NCI-H1105 (cell line): Measurements from ENCODE around the gene POLR2L.

Experiments
- DNase-seq: peaks from one replicate; lab custom pipeline; 2025; lab: John Stamatoyannopoulos, UW

The POLR2L gene

DNA sequence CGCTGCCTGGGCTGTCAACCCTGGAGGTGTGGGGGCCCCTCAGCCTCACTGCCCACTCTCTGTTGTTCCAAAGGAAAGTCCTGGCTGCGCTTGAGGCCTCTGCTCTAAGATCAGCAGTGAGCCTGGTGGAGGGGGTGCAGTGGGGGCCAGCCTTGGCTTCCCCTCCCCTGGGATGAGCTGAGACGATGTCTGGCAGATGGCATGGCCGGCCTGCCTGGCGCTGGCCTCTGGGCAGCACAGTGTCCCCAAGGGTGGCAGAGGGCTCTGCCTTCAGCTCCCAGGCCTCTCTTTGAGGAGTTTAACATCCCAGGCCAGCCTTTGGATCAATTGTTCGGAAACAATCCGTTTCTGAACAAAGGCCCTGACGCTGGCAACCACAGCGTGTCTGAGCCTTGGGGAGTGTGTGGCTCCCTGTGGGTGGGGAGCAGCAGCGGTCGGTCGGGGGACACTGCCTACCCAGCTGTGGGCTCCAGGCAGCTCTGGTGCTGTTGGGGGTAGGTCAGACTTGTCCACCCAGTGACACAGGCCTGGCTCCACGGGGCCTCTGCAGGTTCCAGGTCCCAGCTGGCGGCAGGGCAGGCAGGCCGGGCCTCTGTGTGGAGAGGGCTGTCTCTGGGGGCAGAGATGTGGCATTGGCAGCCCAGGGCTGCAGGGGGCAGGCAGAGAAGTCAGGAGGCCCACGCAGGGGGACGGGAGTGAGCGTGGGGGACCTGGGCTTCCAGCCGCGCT lies 12.4 kb upstream of the POLR2L start:
- no peak for DNase-seq

DNA sequence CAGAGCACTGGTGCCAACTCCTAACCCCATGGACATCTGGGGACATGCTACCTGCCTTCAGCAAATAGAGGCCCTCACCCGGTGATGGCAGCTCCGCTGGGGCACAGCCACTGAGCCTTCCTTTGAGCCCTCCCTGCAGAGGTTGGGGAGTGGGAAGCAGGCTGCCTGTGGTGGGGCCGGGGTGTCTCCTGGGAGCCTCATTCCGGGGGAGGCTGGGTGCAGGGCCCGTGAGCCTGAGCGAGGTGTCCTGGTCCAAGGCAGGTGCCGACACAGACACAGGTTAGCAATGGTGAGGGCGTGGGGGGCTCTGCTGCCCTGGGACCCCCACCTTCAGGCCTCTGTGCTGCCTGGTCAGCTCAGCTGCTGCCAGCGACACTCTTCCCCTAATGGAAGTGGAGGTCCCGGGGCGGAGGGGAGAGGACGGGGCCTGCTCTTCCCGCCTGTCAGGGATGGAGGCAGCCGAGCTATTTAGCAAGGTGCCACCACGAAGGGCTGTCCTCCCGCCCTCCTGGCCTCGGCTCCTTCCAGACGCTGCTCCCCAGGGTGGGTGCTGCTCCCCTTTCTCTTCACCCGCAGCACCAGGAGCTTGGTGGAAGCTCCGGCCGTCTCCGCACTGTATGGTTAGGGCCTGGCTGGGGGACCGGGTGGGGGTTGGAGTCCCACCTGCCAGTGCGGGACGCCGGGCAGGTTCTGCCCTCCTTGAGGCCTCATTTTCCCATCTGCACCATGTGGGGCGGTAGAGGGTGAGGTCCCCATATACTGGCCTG lies 11.5 kb upstream of the POLR2L start:
- DNase-seq = no peak

DNA sequence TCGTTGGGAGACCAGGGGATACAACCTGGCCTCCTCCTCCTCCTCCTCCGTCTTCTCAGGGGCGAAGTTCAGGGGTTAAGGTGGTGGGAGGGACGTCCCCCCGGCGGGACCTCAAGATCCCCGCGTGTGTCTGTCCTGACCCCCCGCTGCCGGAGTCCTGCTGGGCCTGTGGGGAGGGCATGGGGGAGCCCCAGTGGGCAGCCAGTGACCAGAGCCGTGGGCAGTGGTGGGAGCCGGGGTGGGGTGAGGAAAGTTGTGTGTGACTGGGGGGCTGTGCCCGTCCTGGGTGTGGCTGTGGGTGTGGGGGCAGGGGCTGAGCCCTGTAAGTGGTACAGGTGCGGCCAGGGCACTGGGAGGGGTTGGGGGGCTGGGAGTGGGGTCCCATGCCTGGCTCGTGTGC lies 10.4 kb upstream of the POLR2L start:
- DNase-seq = no peak

DNA sequence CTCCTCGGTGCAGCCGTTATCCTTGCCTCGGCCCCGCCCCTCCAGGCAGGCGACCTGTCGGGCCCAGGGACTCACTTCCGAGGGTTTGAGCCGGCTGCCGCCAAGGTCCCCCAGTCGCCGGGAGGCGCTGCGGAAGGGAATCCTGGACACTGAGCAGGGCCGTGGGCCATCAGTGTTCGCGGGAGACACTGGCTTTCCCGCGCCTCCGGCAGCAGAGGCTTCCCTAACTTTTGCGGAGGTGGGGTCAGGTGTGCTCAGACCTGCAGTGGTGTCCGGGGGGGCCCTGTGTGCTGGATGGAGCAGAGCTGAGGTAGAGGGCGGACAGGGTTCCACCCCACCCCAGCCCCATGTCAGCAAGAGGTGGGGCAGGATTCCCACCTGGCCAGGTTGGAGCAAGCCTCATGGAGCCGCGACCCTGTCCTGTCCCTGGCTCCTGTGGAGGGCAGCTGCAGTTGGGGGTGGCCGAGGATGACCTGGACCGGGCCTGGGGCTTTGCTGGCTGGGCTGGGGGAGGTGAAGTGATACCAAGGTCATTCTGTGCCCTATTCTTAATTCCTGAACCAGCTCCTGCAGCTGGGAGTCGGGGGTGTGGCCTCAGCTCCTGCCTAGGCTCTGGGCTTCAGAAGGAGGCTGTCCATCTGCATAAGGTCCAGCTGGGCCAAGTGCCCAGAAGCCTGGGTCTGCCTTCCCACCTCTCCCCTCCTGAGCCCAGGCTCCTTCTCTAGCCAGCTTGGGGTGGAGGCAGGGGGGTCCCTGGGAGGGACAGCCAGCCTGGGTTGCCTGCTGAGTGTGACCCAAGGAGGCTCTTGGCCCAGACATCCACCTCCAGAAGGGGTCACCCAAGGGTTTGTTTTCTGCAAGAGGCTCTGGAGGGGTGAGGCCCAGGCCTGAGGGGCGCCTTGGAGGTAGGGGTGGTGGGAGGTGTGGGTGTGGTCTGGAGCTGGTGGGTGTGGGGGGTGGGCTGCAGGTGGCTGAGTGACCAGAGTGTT lies 8.7 kb upstream of the POLR2L start:
- DNase-seq = peak; percentile 25

DNA sequence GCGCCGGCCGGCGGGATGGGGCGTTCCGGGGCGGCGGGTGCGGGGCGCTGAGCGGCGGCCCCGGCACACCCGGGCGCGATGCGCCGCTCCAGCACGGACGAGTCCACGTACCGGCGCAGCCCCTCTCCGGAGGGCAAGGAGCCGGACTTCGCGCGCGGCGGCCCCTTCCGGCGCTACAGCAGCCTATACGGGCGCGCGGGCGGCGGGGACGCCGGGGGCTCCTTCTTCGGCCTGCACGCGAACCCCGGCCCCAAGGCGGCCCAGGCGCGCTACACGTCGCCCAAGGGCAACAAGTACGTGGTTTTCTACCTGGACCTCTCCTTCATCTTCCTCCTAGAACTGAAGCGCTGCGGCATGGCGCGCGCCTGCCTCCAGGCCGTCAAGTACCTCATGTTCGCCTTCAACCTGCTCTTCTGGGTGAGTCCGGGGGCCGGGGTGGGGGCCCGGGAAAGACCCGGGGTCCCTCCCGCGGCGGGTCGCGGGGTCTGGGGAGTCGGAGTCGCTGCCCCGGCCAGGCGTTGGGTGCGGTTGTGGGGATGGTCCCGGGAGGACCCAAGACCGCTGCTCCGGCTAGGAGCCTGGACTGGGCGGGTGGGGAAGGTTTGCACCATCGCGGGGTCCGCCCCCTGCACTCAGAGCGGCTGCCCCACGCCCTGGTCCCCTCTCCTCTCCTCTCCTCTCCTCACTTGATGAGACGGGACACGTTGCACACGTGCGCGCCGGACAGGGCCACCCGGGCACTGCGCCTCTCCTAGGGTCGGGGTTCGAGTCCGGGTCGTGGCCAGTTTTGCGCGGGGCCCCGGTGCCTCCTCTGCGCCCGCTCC lies 7.8 kb upstream of the POLR2L start:
- peak; percentile 16 for DNase-seq

DNA sequence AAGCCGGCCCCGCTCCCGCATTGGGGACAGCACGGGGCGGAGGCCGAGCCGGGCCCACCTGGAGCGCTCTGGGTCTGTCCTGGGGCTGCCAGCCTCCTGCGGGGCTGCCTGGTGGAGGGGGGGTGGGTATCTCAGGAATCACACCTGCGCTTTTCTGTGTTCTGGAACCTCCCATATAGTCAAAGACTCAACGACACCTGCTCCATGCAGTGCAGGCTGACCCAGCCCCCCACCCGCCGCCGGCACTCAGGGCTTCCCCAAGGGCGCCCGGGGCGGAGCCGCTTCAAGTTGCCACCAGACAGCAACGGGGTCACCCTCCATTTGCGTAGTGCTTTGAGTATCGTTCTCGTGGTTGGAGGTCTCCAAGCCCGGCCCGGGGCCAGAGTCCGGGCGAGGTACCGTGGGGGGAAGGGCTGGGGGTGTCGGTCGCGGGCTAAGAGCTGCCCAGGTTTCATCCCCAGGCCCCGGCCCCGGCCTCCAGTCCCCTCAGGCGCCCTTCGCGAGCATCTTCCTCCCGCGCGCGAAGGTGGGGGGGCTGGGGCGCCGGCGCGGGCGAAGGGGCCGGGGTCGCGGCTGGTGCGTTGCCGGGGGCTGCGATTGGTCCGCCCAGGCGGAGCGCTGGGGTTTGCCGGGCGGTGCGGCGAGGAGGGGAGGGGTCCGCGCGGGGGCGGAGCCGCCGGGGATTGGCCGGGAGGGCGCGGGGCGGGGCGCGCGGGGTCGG lies 6.9 kb upstream of the POLR2L start:
- DNase-seq = peak; percentile 79

DNA sequence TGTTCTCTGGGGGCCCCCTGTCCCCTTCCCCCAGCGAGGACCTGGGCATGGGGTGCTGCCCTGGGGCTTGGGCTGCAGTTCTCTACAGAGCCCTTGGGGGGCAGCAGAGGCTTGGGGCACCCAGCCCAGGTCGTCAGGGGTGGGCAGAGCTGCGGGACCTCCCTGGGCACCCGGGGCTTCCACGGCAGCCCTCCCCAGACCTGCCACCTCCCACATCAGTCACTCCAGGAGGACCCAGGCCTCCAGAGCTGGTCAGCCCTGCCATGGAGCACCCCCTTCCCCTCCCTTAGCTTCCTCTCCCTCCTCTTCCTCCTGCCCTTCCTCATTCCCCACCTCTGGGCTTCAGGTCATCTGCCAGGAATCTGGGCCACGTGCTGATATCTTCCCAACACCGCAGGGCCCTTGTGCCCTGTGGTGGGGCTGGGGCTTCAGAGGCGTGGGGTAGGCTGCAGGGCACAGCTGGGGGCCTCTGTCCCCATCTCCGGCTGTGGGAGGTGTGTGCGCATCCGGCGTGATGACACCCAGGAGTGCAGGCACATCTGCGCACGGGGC lies 6.1 kb upstream of the POLR2L start:
- peak; percentile 24 for DNase-seq

DNA sequence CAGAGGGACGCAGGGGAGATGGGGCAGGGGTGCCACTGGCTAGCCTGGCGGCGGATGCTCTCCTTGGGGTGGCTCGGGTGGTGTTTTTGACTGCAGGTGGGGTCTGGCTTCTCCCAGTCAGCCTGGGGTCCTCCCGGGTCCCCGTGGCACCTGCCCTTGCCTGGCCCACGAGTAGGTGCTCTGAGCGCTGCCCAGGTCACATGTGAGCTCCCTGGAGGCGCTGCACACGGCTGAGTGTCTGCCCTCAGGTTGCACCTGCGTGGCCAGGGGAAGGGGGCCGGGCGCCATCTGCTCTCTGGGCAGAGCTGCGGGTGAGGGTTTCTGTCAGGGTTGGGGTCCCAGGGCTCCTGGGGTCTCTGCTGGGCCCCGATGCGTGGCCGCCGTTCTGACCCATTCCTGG lies 5.5 kb upstream of the POLR2L start:
- DNase-seq = no peak

DNA sequence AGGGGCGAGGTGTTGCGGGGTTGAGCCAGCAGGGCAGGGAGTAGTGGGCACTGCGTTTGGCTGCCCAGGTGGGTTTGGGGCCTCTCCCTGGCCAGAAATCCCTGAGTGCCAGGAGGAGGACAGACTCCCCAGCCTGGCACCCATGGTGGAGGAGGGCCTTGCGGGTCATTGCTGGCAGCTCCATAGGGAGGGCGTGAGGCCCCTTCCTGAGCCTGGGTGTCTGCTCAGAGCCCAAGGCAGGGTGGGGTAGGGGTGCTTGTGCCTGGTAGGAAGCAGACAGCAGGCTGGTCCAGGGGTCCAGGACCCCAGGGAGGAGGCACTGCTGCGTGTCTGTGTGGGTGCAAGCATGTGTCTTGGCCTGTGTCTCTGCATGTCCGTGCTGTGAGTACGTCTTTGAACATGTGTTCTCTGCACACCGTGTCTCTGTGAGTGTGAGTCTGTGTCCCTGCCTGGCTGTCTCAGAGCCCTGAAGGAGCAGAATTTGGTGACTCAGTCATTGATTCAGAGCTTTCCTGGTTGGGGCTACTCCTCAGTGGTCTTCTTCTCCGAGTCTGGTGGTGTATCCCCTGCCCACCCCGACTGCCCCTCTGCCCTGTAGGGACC lies 4.3 kb upstream of the POLR2L start:
- DNase-seq = no peak

DNA sequence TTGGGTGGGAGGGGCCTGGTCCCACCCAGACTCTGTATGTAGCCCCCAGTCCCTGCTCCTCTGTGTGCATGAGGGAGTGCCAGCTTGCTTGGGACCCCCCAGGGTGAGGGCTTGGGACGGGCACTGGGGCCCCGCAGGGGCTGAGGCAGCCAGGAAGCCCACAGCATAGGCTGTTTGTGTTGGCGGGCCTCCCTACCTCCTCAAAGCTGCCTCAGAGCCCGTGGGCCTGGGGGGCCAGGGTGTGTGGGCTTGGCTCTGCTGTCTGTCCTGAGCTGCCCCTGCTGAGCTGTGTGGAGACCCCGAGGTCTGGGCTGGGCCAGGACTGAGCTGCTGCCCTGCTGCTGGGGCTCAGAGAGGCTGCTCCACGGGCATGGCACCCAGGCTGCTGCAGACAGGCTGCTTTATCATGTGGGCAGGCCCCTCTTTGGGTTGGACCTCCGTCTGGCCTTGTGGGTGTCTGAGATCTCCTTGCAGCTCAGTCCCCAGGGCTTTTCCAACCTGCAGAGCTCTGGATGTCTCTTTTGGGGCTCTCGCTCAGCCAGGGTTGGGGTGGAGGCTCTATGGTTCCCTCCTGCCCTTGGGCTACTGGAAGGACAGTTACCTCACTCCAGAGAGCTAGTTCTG lies 3.7 kb upstream of the POLR2L start:
- DNase-seq = no peak

DNA sequence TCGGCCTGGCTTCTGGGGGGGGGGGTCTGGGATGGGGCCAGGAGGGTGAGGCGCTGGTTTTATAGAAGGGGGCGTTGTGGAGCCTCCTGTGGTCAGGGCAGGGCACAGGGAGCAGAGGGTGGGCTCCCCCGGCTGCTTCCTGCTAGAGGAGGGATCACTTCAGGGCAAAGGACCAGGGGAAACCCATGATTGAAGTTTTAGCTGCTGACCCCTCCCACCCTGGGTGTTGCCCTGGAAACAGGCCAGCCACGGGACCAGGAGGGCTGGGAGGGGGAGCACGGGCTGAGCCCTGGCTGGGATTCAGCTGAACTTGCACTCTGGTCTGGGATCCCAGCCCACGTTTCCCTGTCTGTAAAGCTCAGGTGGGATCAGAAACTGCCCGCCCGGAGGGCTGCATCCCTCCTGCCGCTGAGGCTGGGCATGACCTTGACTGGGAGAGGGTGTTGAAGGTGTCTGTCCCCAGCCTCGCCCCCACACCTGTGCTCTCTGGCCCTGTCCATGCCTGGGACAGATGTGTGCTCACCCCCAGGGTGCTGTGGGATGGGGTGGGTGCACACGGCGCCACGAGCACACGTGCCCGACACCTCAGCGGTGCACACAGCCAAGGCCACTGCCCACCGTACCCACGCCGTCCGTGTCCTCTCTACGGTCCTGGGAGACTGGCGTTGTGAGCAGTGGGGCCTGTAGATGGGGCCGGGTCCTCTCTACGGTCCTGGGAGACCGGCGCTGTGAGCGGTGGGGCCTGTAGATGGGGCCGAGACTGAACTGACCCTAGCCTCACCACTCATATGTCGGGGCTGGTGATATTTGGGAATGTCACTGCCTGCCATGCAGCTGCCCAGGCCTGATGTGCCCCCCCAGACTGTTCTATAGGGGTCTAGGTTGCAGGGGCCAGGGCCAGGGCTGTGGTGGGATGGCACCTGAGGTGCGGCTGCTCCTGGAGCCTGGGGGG lies 2.6 kb upstream of the POLR2L start:
- DNase-seq = no peak

DNA sequence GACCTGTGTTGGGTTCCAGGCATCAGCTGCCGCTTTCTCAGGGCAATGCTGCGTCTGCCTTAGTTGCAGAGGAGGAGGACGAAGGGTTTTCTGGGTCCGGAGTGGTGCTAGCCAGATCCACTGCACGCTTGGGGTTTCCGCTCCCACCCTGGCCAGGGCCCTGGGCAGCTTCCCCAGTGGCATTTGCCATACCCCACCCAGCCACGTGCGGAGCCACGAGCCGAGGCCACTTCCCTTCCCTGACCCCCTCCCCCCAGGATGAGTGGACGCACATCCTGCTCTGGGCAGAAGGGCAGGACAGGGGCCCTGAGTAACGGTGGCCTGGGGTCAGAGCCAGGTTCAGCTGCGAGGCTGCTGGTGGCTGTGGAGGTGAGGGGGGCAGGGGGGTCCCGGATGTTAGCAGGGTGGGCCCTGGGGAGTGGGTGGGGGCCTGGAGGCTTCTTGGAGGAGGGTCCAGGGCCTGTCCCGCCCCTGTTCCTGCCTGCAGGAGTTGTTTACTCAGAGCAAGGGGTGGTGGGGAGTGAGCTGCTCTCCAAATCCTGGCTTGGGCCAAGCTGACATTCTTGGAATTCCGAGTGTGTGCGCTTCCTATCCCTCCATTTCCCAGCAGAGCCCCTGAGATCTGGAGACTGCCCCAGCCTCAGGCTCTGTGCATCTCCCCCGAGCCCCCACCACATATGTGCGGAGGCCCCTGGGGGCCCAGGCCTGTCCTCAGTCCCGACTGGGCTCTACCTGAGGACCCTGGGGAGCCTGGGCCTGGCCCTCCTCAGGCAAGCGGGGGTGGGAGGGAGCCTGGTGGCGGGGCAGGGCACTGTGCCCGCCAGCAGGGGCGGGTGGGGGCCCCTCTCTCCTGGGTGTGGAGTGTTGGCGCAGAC lies 1.7 kb upstream of the POLR2L start:
- DNase-seq = no peak

DNA sequence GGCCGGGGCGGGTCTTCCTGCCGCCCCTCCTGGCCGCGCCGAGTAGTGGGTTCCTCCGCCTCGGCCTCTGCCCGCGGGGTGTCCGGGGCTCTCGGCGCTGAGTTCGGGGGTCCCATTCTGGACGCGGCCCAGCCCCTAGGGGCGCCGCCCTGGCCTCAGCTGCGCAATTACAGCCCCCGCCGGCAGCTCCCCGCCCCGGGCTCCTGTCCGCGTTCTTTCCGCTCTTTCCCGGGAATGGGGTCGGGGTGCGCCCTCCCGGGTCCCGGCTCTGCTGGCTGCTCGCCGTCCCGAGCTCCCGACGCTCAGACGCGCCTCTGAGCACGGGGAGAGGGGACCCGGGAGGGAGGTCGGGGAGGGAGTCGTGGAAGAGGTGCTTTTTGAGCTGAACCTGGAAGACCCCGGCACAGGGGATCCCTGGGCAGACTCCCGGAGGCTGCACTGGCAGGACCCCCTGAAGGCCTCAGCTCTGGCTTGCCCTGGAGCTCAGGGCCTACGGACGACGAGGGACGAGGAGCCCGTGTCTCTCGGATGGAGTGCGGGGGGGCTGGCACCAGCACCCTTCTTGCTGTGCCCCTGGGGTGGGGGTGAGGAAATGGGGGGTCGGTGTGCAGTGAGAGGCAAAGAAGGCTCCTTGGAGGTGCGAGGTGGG lies 881 bp upstream of the POLR2L start:
- DNase-seq = no peak

DNA sequence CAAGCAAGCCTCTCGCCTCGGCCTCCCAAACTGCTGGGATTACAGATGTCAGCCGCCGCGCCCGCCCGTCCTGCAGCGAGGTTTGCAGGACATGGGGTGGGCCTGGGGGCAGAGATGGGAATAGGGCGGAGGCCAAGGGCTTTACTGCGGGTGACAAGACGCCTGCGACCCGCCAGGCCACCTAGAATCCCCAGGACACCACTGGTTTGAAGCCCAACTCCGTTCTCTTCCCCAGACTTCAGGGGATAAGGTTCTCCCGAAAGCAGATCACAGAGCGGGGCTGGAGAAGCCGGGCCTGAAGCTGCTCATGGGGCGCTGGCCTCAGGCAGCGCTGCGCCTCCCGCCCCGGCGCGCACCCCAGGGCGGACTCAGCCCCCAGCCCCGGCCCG lies 354 bp downstream of the POLR2L start:
- no peak for DNase-seq

DNA sequence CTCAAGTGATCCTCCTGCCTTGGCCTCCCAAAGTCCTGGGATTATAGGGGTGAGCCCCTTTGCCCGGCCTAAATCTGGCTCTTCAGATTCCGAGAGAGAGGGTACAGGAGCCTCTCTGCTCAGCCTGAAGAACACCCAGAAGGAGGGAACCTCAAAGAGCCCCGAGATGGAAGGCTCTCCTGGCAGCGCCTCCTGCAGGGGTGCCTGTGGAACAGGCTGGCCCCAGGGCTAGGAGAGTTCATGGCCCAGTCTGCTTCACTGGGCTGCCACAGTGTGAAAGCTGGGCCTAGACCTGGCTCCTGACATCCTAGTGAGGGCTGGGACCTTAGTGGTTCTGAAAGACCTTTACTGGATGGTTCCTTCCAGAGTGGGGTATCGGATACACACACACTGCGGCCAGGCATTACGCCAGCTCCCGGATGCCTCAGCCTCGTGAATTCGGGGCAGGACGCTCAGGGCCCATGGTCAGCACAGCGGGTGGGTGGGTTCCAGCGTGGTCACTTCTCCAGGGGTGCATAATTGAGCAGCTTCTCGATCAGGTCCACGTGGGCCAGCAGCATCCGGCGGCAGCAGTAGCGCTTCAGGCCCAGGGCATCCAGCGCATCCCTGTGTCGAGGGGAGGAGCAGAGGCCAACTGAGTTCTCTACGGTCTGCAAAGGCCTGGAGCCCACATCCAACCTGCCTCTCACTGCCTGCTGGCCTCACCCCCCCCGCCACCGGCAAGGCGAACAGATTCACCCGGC lies 2.3 kb downstream of the POLR2L start:
- DNase-seq = no peak

DNA sequence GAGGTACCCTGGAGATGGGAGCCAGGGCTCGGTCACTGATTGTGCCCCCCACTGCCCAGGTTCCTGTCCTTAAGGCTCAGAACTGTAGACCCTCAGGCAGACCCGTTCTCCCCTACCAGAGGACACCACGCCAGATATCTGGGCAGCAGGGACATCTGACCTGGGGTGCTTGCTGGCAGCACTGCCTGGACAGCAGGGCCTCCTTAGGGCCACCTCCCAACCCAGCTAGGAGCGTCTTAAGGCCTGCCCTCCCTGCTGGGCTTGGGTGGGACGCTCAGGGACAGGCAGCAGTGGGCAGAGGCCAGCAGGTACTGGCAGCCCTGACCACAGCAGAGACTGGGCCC lies 3.1 kb downstream of the POLR2L start:
- no peak for DNase-seq
